MM.1S (cell line): ENCODE measurements around the gene DAB1.

Source experiments
- DNase-seq: peaks from one replicate; pipeline ENCODE4 v3.0.0-alpha.2; 2015
- H2AFZ ChIP-seq: fragments of 300-600 bp; sonication (generic); 2 replicates; pipeline ENCODE4 v1.6.0; 2016; ENCODE audit warnings: antibody characterized with exemption, low read length
- H3F3A ChIP-seq: fragments of 300-600 bp; sonication (generic); 2 replicates; pipeline ENCODE4 v1.6.1; 2016; ENCODE audit warnings: mild to moderate bottlenecking, antibody characterized with exemption, low read length, moderate library complexity, mixed read lengths; ENCODE audit not compliant: insufficient read depth
- H3K27ac ChIP-seq: fragments of 300-600 bp; sonication (generic); 2 replicates; pipeline ENCODE4 v1.5.1; 2016; ENCODE audit warnings: mild to moderate bottlenecking, low read length
- H3K27me3 ChIP-seq: fragments of 300-600 bp; sonication (generic); replicated peaks from 2 replicates; pipeline ENCODE4 v1.6.0; 2016; ENCODE audit warnings: low read length; ENCODE audit not compliant: insufficient read depth
- H3K36me3 ChIP-seq: fragments of 300-600 bp; sonication (generic); replicated peaks from 2 replicates; pipeline ENCODE4 v1.6.1; 2016; ENCODE audit warnings: mild to moderate bottlenecking, low read length, mixed read lengths; ENCODE audit not compliant: insufficient read depth
- H3K4me1 ChIP-seq: fragments of 300-600 bp; sonication (generic); 2 replicates; pipeline ENCODE4 v1.6.1; 2016; ENCODE audit warnings: low read length, mixed read lengths
- H3K4me2 ChIP-seq: fragments of 300-600 bp; sonication (generic); 2 replicates; pipeline ENCODE4 v1.6.0; 2016; ENCODE audit warnings: low read depth, low read length
- H3K4me3 ChIP-seq: fragments of 300-600 bp; sonication (generic); 2 replicates; pipeline ENCODE4 v1.5.1; 2016; ENCODE audit warnings: low read length, mixed read lengths
- H3K79me2 ChIP-seq: fragments of 300-600 bp; sonication (generic); 2 replicates; pipeline ENCODE4 v1.6.1; 2016; ENCODE audit warnings: mixed run types, low read length, mixed read lengths
- H3K9ac ChIP-seq: fragments of 300-600 bp; sonication (generic); 2 replicates; pipeline ENCODE4 v1.6.1; 2016; ENCODE audit warnings: low read length, mixed read lengths
- H3K9me2 ChIP-seq: fragments of 300-600 bp; sonication (generic); replicated peaks from 2 replicates; pipeline ENCODE4 v1.6.1; 2016; ENCODE audit warnings: mild to moderate bottlenecking, low read length, mixed read lengths; ENCODE audit not compliant: insufficient read depth
- H3K9me3 ChIP-seq: fragments of 300-600 bp; sonication (generic); replicated peaks from 2 replicates; pipeline ENCODE4 v1.6.1; 2016; ENCODE audit warnings: mild to moderate bottlenecking, low read length, mixed read lengths; ENCODE audit not compliant: insufficient read depth
- H4K20me1 ChIP-seq: fragments of 300-600 bp; sonication (generic); 2 replicates; pipeline ENCODE4 v1.6.1; 2016; ENCODE audit warnings: mild to moderate bottlenecking, low read length, moderate library complexity, mixed read lengths; ENCODE audit not compliant: insufficient read depth
- EZH2 ChIP-seq: fragments of 300-600 bp; sonication (generic); optimal IDR thresholded peaks from 2 replicates; pipeline ENCODE3; 2017; ENCODE audit warnings: low read depth, mild to moderate bottlenecking, antibody characterized with exemption, low read length, mixed read lengths
- EZH2phosphoT487 ChIP-seq: fragments of 300-600 bp; sonication (generic); IDR thresholded peaks from 2 replicates; pipeline ENCODE4 v1.6.1; 2018; ENCODE audit warnings: antibody characterized with exemption, low read length
- TF ChIP-seq, protein P1 (sequence below): fragments of 300-600 bp; sonication (generic); IDR thresholded peaks from 2 replicates; pipeline ENCODE4 v1.5.1; 2016; ENCODE audit warnings: antibody characterized with exemption, low read length, mixed read lengths

DAB1 gene

DNA sequence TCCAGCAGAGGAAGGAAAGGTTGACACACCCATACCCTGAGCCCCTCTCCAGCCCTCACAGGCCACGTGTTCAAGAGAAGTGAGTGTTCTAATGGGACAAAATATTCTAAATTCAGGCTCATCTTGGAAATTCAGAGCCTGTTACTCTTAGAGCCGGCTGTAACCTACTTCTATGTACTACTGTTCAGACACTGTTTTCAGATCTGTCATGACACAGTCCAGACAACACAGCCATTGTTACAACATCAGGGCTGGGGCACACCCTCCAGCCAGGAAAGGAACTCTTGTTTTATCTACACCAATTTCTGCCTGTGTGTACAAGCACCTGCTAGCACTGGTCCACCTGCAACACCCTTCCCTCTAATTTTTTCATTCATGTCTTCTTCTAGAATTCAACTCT is 312.7 kb downstream of the DAB1 start:
- Histone ChIP-seq H3K4me1 (no peaks in the 10 kb centered on the region), H3K79me2 (no peaks in the 10 kb centered on the region), H3K27me3 (no peaks in the 10 kb centered on the region), H2AFZ (no peak overlapping the region), H3K9ac (no peak overlapping the region), H3K4me3 (no peak overlapping the region), H3K36me3 (no peaks in the 10 kb centered on the region), H3K9me2 (no peaks in the 10 kb centered on the region), H4K20me1 (no peaks in the 10 kb centered on the region), H3K27ac (no peak overlapping the region), H3K9me3 (no peaks in the 10 kb centered on the region), H3F3A (no peaks in the 10 kb centered on the region), H3K4me2 (no peak overlapping the region)
- DNase-seq: no peak
- TF ChIP-seq, protein P1, sequence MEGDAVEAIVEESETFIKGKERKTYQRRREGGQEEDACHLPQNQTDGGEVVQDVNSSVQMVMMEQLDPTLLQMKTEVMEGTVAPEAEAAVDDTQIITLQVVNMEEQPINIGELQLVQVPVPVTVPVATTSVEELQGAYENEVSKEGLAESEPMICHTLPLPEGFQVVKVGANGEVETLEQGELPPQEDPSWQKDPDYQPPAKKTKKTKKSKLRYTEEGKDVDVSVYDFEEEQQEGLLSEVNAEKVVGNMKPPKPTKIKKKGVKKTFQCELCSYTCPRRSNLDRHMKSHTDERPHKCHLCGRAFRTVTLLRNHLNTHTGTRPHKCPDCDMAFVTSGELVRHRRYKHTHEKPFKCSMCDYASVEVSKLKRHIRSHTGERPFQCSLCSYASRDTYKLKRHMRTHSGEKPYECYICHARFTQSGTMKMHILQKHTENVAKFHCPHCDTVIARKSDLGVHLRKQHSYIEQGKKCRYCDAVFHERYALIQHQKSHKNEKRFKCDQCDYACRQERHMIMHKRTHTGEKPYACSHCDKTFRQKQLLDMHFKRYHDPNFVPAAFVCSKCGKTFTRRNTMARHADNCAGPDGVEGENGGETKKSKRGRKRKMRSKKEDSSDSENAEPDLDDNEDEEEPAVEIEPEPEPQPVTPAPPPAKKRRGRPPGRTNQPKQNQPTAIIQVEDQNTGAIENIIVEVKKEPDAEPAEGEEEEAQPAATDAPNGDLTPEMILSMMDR: no peak
- TF ChIP-seq EZH2: no peak
- no peak for TF ChIP-seq EZH2phosphoT487

- Histone ChIP-seq H3K27ac (no peak overlapping the region), H3K9ac (no peak overlapping the region), H3K4me3 (no peak overlapping the region), H3K9me3 (no peaks in the 10 kb centered on the region), H3K79me2 (no peaks in the 10 kb centered on the region), H3K27me3 (no peaks in the 10 kb centered on the region), H3K4me1 (no peaks in the 10 kb centered on the region), H2AFZ (no peak overlapping the region), H3K4me2 (no peak overlapping the region), H3K9me2 (no peaks in the 10 kb centered on the region), H3F3A (no peaks in the 10 kb centered on the region), H3K36me3 (no peaks in the 10 kb centered on the region), H4K20me1 (no peaks in the 10 kb centered on the region)
- TF ChIP-seq, protein P1: no peak
- TF ChIP-seq EZH2: no peak
- TF ChIP-seq EZH2phosphoT487: no peak
- no peak for DNase-seq
These were observed 314.0 kb downstream of the DAB1 start for GRCh38 chr1:57109883-57110282.

- Histone ChIP-seq H3K4me3 (no peak overlapping the region), H4K20me1 (no peaks in the 10 kb centered on the region), H3K4me1 (no peaks in the 10 kb centered on the region), H3F3A (no peaks in the 10 kb centered on the region), H3K9ac (no peak overlapping the region), H2AFZ (no peak overlapping the region), H3K9me2 (no peaks in the 10 kb centered on the region), H3K27me3 (no peaks in the 10 kb centered on the region), H3K27ac (no peak overlapping the region), H3K4me2 (no peak overlapping the region), H3K79me2 (no peaks in the 10 kb centered on the region), H3K9me3 (no peaks in the 10 kb centered on the region), H3K36me3 (no peaks in the 10 kb centered on the region)
- TF ChIP-seq EZH2phosphoT487 (no peak), EZH2 (no peak)
- TF ChIP-seq, protein P1: no peak
- no peak for DNase-seq
These were observed 314.6 kb downstream of the DAB1 start for GRCh38 chr1:57109247-57109646.
